ENCODE results near the gene NHSL2. TPM values are rescaled to one million over a fixed set of nuclear protein-coding genes. Genes with fewer than 3 reads are reported as not detected.

NHSL2 gene
- polyA plus RNA-seq, 3 donors, result 16.6 to 39.8 (median 22.8) TPM

- H3K9ac ChIP-seq (ENCODE audit: insufficient read depth, low read length, poor library complexity, severe bottlenecking), result no peak overlapping the region
- no peak overlapping the region for H2AFZ ChIP-seq (ENCODE audit: insufficient read depth, low read depth, low read length, poor library complexity, severe bottlenecking)
- peaks cover 5 to 10% of the 10 kb centered on the region in 2 donors for H3K4me1 ChIP-seq (ENCODE audit: control insufficient read depth in 1 of 2, insufficient read depth in 2 of 2, low read length in 2 of 2)
- Mint-ChIP-seq H3K4me3 (no peak overlapping the region), H3K27me3 (ENCODE audit: low read depth in 3 of 3) (peaks cover 0 to 20% (median 0%) of the 10 kb centered on the region in 3 donors), H3K36me3 (peaks cover 30 to 40% of the 10 kb centered on the region in 2 donors), H3K4me1 (peaks cover 25% of the 10 kb centered on the region), H3K27ac (no peak overlapping the region), H3K9me3 (peaks cover 0 to 2% (median 0%) of the 10 kb centered on the region in 7 donors)
- no peak overlapping the region for H3K4me3 ChIP-seq (replicated peaks in 1 of 3; ENCODE audit: low read depth in 2 of 3, low read length in 3 of 3)
- H3K4me2 ChIP-seq (replicated peaks; ENCODE audit: extremely low read depth, low read length, poor library complexity, severe bottlenecking), result no peak overlapping the region
- DNase-seq, result no peak
- H3K27me3 ChIP-seq (ENCODE audit: control insufficient read depth in 2 of 2, insufficient read depth in 2 of 2, low read length in 2 of 2), result peaks cover 0 to 3% of the 10 kb centered on the region in 2 donors
- intact Hi-C loops (cut with micrococcal nuclease), result no loop called here
- no peak overlapping the region for H3K27ac ChIP-seq (ENCODE audit: low read depth in 1 of 2, low read length in 2 of 2)
- no peak for TF ChIP-seq CTCF (IDR thresholded peaks at IDR 0.05)
- H3K79me2 ChIP-seq (ENCODE audit: insufficient read depth, low read length), result no peaks in the 10 kb centered on the region
- H3K9me3 ChIP-seq (replicated peaks in 1 of 2; ENCODE audit: control insufficient read depth in 1 of 2, insufficient read depth in 1 of 2, low read length in 2 of 2), result no peaks in the 10 kb centered on the region
- WGBS (ENCODE audit: insufficient coverage), result 0% methylated on average over 1 of the region's 2 CpGs
- H3K36me3 ChIP-seq (replicated peaks in 1 of 2; ENCODE audit: control insufficient read depth in 1 of 2, insufficient read depth in 2 of 2, low read length in 2 of 2), result peaks cover 30 to 33% of the 10 kb centered on the region in 2 donors
- H4K20me1 ChIP-seq (ENCODE audit: insufficient read depth, low read length), result peaks cover 78% of the 10 kb centered on the region
Measured at GRCh38 chrX:72145181-72145580, 234.5 kb downstream of the NHSL2 start.

GRCh38 chrX:72146527-72146926 is 235.9 kb downstream of the NHSL2 start:
- H3K4me3 Mint-ChIP-seq, result no peak overlapping the region
- no peaks in the 10 kb centered on the region for H3K9me3 Mint-ChIP-seq
- H3K36me3 Mint-ChIP-seq, result peaks cover 27 to 30% of the 10 kb centered on the region in 2 donors
- H3K4me1 ChIP-seq (ENCODE audit: control insufficient read depth in 1 of 2, insufficient read depth in 2 of 2, low read length in 2 of 2), result peaks cover 0 to 10% of the 10 kb centered on the region in 2 donors
- peak overlapping the region in 1 of 7 donors; percentile 10 for H3K27ac Mint-ChIP-seq
- H3K9me3 ChIP-seq (replicated peaks in 1 of 2; ENCODE audit: control insufficient read depth in 1 of 2, insufficient read depth in 1 of 2, low read length in 2 of 2), result no peaks in the 10 kb centered on the region
- H4K20me1 ChIP-seq (ENCODE audit: insufficient read depth, low read length), result peaks cover 75% of the 10 kb centered on the region
- no peak overlapping the region for H3K27ac ChIP-seq (ENCODE audit: low read depth in 1 of 2, low read length in 2 of 2)
- peaks cover 13% of the 10 kb centered on the region for H3K4me1 Mint-ChIP-seq
- H3K9ac ChIP-seq (ENCODE audit: insufficient read depth, low read length, poor library complexity, severe bottlenecking), result no peak overlapping the region
- peaks cover 0 to 15% (median 0%) of the 10 kb centered on the region in 3 donors for H3K27me3 Mint-ChIP-seq (ENCODE audit: low read depth in 3 of 3)
- intact Hi-C loops (cut with micrococcal nuclease), result no loop called here
- H3K4me2 ChIP-seq (replicated peaks; ENCODE audit: extremely low read depth, low read length, poor library complexity, severe bottlenecking), result no peak overlapping the region
- no peak overlapping the region for H2AFZ ChIP-seq (ENCODE audit: insufficient read depth, low read depth, low read length, poor library complexity, severe bottlenecking)
- H3K79me2 ChIP-seq (ENCODE audit: insufficient read depth, low read length), result no peaks in the 10 kb centered on the region
- no peak for DNase-seq
- H3K36me3 ChIP-seq (replicated peaks in 1 of 2; ENCODE audit: control insufficient read depth in 1 of 2, insufficient read depth in 2 of 2, low read length in 2 of 2), result peaks cover 21 to 27% of the 10 kb centered on the region in 2 donors
- H3K4me3 ChIP-seq (replicated peaks in 1 of 3; ENCODE audit: low read depth in 2 of 3, low read length in 3 of 3), result no peak overlapping the region
- no peak for TF ChIP-seq CTCF (IDR thresholded peaks at IDR 0.05)
- no CpG with 5 or more reads among the region's 2 CpGs for WGBS (ENCODE audit: insufficient coverage)
- peaks cover 0 to 3% of the 10 kb centered on the region in 2 donors for H3K27me3 ChIP-seq (ENCODE audit: control insufficient read depth in 2 of 2, insufficient read depth in 2 of 2, low read length in 2 of 2)
